DND-41 (cell line): Measurements from ENCODE around the gene CCDC93.
"Not testable (repeated sequence)": the region's sequence is repeated elsewhere in the genome, so short reads cannot be mapped to it uniquely, and the experiment has no call there.

Source experiments
- ATAC-seq: fragments of 200-7000 bp; cut with Tn5 transposase; 3 replicates; pipeline ENCODE4 v1.9.1; 2021; ENCODE audit warnings: low read depth; ENCODE audit not compliant: insufficient read depth
- DNase-seq: peaks from one replicate; pipeline ENCODE4 v3.0.0-alpha.2; 2020
- H2AFZ ChIP-seq: 2 replicates; pipeline ENCODE4 v1.6.0; 2012; ENCODE audit warnings: low read depth, low read length
- H3K27ac ChIP-seq: 2 replicates; pipeline ENCODE4 v1.5.1; 2012; ENCODE audit warnings: low read length, inconsistent platforms
- H3K27me3 ChIP-seq: fragments of 200-600 bp; sonication (generic); 2 replicates; pipeline ENCODE4 v1.6.0; 2012; ENCODE audit warnings: low read length, mild to moderate bottlenecking, inconsistent platforms; ENCODE audit not compliant: insufficient read depth, poor library complexity
- H3K36me3 ChIP-seq: 2 replicates; pipeline ENCODE4 v1.5.1; 2012; ENCODE audit warnings: low read length, inconsistent platforms; ENCODE audit not compliant: insufficient read depth
- H3K4me1 ChIP-seq: 2 replicates; pipeline ENCODE4 v1.5.1; 2012; ENCODE audit warnings: mild to moderate bottlenecking, low read length; ENCODE audit not compliant: insufficient read depth
- H3K4me2 ChIP-seq: 2 replicates; pipeline ENCODE4 v1.6.0; 2012; ENCODE audit warnings: mild to moderate bottlenecking, moderate library complexity, low read length, inconsistent platforms; ENCODE audit not compliant: insufficient read depth
- H3K4me3 ChIP-seq, 2 experiments: fragments of 200-600 bp in 1 of 2; shearing (Covaris generic) in 1 of 2; 2 replicates each; pipeline ENCODE4 v1.5.1; 2012 to 2016; ENCODE audit warnings: inconsistent platforms in 2 of 2, low read length in 2 of 2, mild to moderate bottlenecking in 2 of 2, low read depth in 1 of 2, moderate library complexity in 1 of 2
- H3K79me2 ChIP-seq: 2 replicates; pipeline ENCODE4 v1.6.0; 2012; ENCODE audit warnings: low read length, inconsistent platforms; ENCODE audit not compliant: insufficient read depth
- H3K9ac ChIP-seq: 2 replicates; pipeline ENCODE4 v1.6.0; 2012; ENCODE audit warnings: low read depth, mild to moderate bottlenecking, inconsistent platforms, low read length, moderate library complexity
- H3K9me3 ChIP-seq: 2 replicates; pipeline ENCODE4 v1.5.1; 2012; ENCODE audit warnings: low read length, moderate library complexity, mild to moderate bottlenecking, inconsistent platforms; ENCODE audit not compliant: insufficient read depth, severe bottlenecking
- H4K20me1 ChIP-seq: 2 replicates; pipeline ENCODE4 v1.6.0; 2012; ENCODE audit warnings: low read length; ENCODE audit not compliant: insufficient read depth
- CTCF ChIP-seq: IDR thresholded peaks from 2 replicates; pipeline ENCODE4 v1.5.1; 2012; ENCODE audit warnings: borderline replicate concordance, low read length, moderate library complexity, mild to moderate bottlenecking; ENCODE audit not compliant: poor library complexity, severe bottlenecking; ENCODE audit errors: extremely low read depth
- EZH2 ChIP-seq: IDR thresholded peaks from 3 replicates; pipeline ENCODE4 v1.6.1; 2012; ENCODE audit warnings: borderline replicate concordance, low read depth, mild to moderate bottlenecking, moderate library complexity, low read length, inconsistent platforms; ENCODE audit not compliant: severe bottlenecking

CCDC93 gene

GRCh38 chr2:118029025-118029424 lies 15.2 kb upstream of the CCDC93 start:
- Histone ChIP-seq H3K9ac (no peak overlapping the region), H3K9me3 (no peaks in the 10 kb centered on the region), H3K27ac (no peak overlapping the region), H2AFZ (no peak overlapping the region), H3K4me1 (no peaks in the 10 kb centered on the region), H3K4me2 (no peak overlapping the region), H3K27me3 (no peaks in the 10 kb centered on the region), H3K4me3 (no peak overlapping the region), H3K79me2 (no peaks in the 10 kb centered on the region), H4K20me1 (no peaks in the 10 kb centered on the region), H3K36me3 (no peaks in the 10 kb centered on the region)
- no peak for TF ChIP-seq CTCF
- TF ChIP-seq EZH2, result no peak
- no peak for DNase-seq
- ATAC-seq, result no peak

GRCh38 chr2:118021356-118021755 lies 7.5 kb upstream of the CCDC93 start:
- ATAC-seq (no peak), DNase-seq (no peak)
- no peak overlapping the region for H3K27ac ChIP-seq
- H3K79me2 ChIP-seq, result no peaks in the 10 kb centered on the region
- no peaks in the 10 kb centered on the region for H3K36me3 ChIP-seq
- H4K20me1 ChIP-seq, result no peaks in the 10 kb centered on the region
- H3K4me1 ChIP-seq, result no peaks in the 10 kb centered on the region
- H3K9me3 ChIP-seq, result no peaks in the 10 kb centered on the region
- H3K9ac ChIP-seq, result no peak overlapping the region
- H3K4me3 ChIP-seq, result no peak overlapping the region
- TF ChIP-seq EZH2 (no peak), CTCF (no peak)
- peaks cover 7% of the 10 kb centered on the region for H3K27me3 ChIP-seq
- H2AFZ ChIP-seq, result no peak overlapping the region
- no peak overlapping the region for H3K4me2 ChIP-seq

GRCh38 chr2:118019821-118020220 lies 6.0 kb upstream of the CCDC93 start:
- TF ChIP-seq CTCF (no peak), EZH2 (no peak)
- Histone ChIP-seq H3K4me1 (peaks cover 6% of the 10 kb centered on the region), H3K9me3 (no peaks in the 10 kb centered on the region), H3K4me2 (no peak overlapping the region), H3K27me3 (peaks cover 7% of the 10 kb centered on the region), H3K27ac (no peak overlapping the region), H3K4me3 (no peak overlapping the region), H3K79me2 (no peaks in the 10 kb centered on the region), H3K36me3 (no peaks in the 10 kb centered on the region), H4K20me1 (no peaks in the 10 kb centered on the region), H3K9ac (no peak overlapping the region), H2AFZ (no peak overlapping the region)
- DNase-seq (no peak), ATAC-seq (no peak)

GRCh38 chr2:118016911-118017310 lies 3.0 kb upstream of the CCDC93 start:
- Histone ChIP-seq H3K9me3 (no peaks in the 10 kb centered on the region), H3K4me3 (no peak overlapping the region), H3K79me2 (peaks cover 19% of the 10 kb centered on the region), H2AFZ (no peak overlapping the region), H4K20me1 (peaks cover 11% of the 10 kb centered on the region), H3K4me1 (peaks cover 23% of the 10 kb centered on the region), H3K27me3 (peaks cover 7% of the 10 kb centered on the region), H3K36me3 (peaks cover under 1% of the 10 kb centered on the region; the same call in 1 of the 2 replicates), H3K4me2 (no peak overlapping the region), H3K9ac (no peak overlapping the region), H3K27ac (no peak overlapping the region)
- TF ChIP-seq EZH2 (no peak), CTCF (no peak)
- no peak for ATAC-seq
- DNase-seq, result no peak

GRCh38 chr2:118015761-118016160 lies 1.9 kb upstream of the CCDC93 start:
- not testable (repeated sequence) for H2AFZ ChIP-seq, ATAC-seq, H3K9me3 ChIP-seq, H3K4me3 ChIP-seq, H3K27ac ChIP-seq, H3K27me3 ChIP-seq, DNase-seq, H3K4me2 ChIP-seq, H3K36me3 ChIP-seq, H3K9ac ChIP-seq
- H4K20me1 ChIP-seq, result peaks cover 20% of the 10 kb centered on the region
- H3K79me2 ChIP-seq, result peaks cover 31% of the 10 kb centered on the region
- peaks cover 34% of the 10 kb centered on the region for H3K4me1 ChIP-seq
